Osteoblast (primary cell): ENCODE data around the gene TMPRSS4. TPM values are rescaled to one million over a fixed set of nuclear protein-coding genes. Genes with fewer than 3 reads are reported as not detected.

Source experiments
- DNase-seq: peaks from one replicate; pipeline ENCODE4 v3.0.0; 2011; ENCODE audit warnings: low spot score, mixed read lengths; ENCODE audit not compliant: insufficient read length; ENCODE audit errors: missing footprints
- H2AFZ ChIP-seq: 2 replicates; pipeline ENCODE4 v1.6.0; 2011; ENCODE audit warnings: mild to moderate bottlenecking, low read length
- H3K27ac ChIP-seq: 2 replicates; pipeline ENCODE4 v1.5.1; 2011; ENCODE audit warnings: mild to moderate bottlenecking, low read depth, low read length, moderate library complexity
- H3K27me3 ChIP-seq: 2 replicates; pipeline ENCODE4 v1.6.0; 2012; ENCODE audit warnings: mild to moderate bottlenecking, control low read depth, inconsistent platforms, low read length, moderate library complexity; ENCODE audit not compliant: insufficient read depth
- H3K36me3 ChIP-seq: 2 replicates; pipeline ENCODE4 v1.5.1; 2011; ENCODE audit warnings: mild to moderate bottlenecking, low read length, control low read depth, moderate library complexity; ENCODE audit not compliant: insufficient read depth
- H3K4me1 ChIP-seq: 2 replicates; pipeline ENCODE4 v1.5.1; 2011; ENCODE audit warnings: mild to moderate bottlenecking, low read length, control low read depth, moderate library complexity; ENCODE audit not compliant: insufficient read depth
- H3K4me2 ChIP-seq: 2 replicates; pipeline ENCODE4 v1.6.0; 2011; ENCODE audit warnings: mild to moderate bottlenecking, low read length; ENCODE audit not compliant: insufficient read depth
- H3K4me3 ChIP-seq: fragments of 200-600 bp; sonication (generic); 3 replicates; pipeline ENCODE4 v1.5.1; 2012; ENCODE audit warnings: mild to moderate bottlenecking, low read length, inconsistent platforms; ENCODE audit not compliant: insufficient read depth
- H3K79me2 ChIP-seq: 2 replicates; pipeline ENCODE4 v1.6.0; 2012; ENCODE audit warnings: mild to moderate bottlenecking, low read length, control low read depth, inconsistent platforms; ENCODE audit not compliant: insufficient read depth
- H3K9me3 ChIP-seq: 2 replicates; pipeline ENCODE4 v1.5.1; 2011; ENCODE audit warnings: low read depth, low read length, control low read depth
- H4K20me1 ChIP-seq: 2 replicates; pipeline ENCODE4 v1.6.0; 2012; ENCODE audit warnings: mild to moderate bottlenecking, low read length, control low read depth; ENCODE audit not compliant: insufficient read depth
- total RNA-seq: library from RNA; depleted of rRNA; stranded (reverse); fragments of >200 nt; gene quantifications from 2 replicates; pipeline ENCODE4 v1.2.3, GENCODE V29; 2012
- TF ChIP-seq, protein P1 (sequence below): IDR thresholded peaks from 2 replicates; pipeline ENCODE4 v1.5.1; 2011; ENCODE audit warnings: mild to moderate bottlenecking, low read depth, low read length, moderate library complexity; ENCODE audit errors: extremely low read depth

Gene TMPRSS4
- total RNA-seq, 1 donor = not detected

GRCh38 chr11:118042141-118042540 lies 34.7 kb upstream of the TMPRSS4 start:
- no peak for DNase-seq
- no peaks in the 10 kb centered on the region for H3K4me1 ChIP-seq
- no peak overlapping the region for H3K4me2 ChIP-seq
- H3K9me3 ChIP-seq = no peaks in the 10 kb centered on the region
- no peaks in the 10 kb centered on the region for H3K27me3 ChIP-seq
- no peak overlapping the region for H2AFZ ChIP-seq
- TF ChIP-seq, protein P1, sequence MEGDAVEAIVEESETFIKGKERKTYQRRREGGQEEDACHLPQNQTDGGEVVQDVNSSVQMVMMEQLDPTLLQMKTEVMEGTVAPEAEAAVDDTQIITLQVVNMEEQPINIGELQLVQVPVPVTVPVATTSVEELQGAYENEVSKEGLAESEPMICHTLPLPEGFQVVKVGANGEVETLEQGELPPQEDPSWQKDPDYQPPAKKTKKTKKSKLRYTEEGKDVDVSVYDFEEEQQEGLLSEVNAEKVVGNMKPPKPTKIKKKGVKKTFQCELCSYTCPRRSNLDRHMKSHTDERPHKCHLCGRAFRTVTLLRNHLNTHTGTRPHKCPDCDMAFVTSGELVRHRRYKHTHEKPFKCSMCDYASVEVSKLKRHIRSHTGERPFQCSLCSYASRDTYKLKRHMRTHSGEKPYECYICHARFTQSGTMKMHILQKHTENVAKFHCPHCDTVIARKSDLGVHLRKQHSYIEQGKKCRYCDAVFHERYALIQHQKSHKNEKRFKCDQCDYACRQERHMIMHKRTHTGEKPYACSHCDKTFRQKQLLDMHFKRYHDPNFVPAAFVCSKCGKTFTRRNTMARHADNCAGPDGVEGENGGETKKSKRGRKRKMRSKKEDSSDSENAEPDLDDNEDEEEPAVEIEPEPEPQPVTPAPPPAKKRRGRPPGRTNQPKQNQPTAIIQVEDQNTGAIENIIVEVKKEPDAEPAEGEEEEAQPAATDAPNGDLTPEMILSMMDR = no peak
- no peaks in the 10 kb centered on the region for H3K36me3 ChIP-seq
- no peak overlapping the region for H3K4me3 ChIP-seq
- no peaks in the 10 kb centered on the region for H4K20me1 ChIP-seq
- no peak overlapping the region for H3K27ac ChIP-seq
- H3K79me2 ChIP-seq = no peaks in the 10 kb centered on the region

DNA sequence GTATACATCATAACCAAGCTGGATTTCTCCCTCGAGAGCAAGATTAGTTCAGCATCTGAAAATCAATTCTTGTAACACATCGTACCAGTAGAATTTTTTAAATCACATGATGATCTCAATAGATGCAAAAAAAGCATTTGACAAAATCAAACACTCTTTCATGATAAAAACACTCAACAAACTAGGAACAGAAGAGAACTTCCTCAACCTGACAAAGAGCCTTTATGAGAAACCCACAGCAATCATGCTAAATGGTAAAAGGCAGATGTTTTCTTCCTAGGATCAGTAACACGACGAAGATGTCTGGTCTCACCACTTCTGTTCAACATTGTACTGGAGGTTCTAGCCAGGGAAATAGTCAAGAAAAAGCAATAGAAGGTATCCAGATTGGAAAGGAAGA lies 34.1 kb upstream of the TMPRSS4 start:
- TF ChIP-seq, protein P1 = no peak
- Histone ChIP-seq H3K4me1 (no peaks in the 10 kb centered on the region), H3K27ac (no peak overlapping the region), H3K36me3 (no peaks in the 10 kb centered on the region), H3K4me2 (no peak overlapping the region), H3K27me3 (no peaks in the 10 kb centered on the region), H3K79me2 (no peaks in the 10 kb centered on the region), H2AFZ (no peak overlapping the region), H3K4me3 (no peak overlapping the region), H4K20me1 (no peaks in the 10 kb centered on the region), H3K9me3 (no peaks in the 10 kb centered on the region)
- no peak for DNase-seq

GRCh38 chr11:118045191-118045590 lies 31.7 kb upstream of the TMPRSS4 start:
- Histone ChIP-seq H3K9me3 (no peaks in the 10 kb centered on the region), H3K4me1 (no peaks in the 10 kb centered on the region), H4K20me1 (no peaks in the 10 kb centered on the region), H3K36me3 (no peaks in the 10 kb centered on the region), H3K27me3 (no peaks in the 10 kb centered on the region), H3K27ac (no peak overlapping the region), H3K4me3 (no peak overlapping the region), H2AFZ (no peak overlapping the region), H3K79me2 (no peaks in the 10 kb centered on the region), H3K4me2 (no peak overlapping the region)
- no peak for DNase-seq
- TF ChIP-seq, protein P1 = no peak

GRCh38 chr11:118046051-118046963 lies 30.6 kb upstream of the TMPRSS4 start:
- no peak overlapping the region for H3K4me3 ChIP-seq
- H2AFZ ChIP-seq = no peak overlapping the region
- H3K4me1 ChIP-seq = no peaks in the 10 kb centered on the region
- no peaks in the 10 kb centered on the region for H4K20me1 ChIP-seq
- DNase-seq = no peak
- H3K4me2 ChIP-seq = no peak overlapping the region
- H3K27ac ChIP-seq = no peak overlapping the region
- H3K79me2 ChIP-seq = no peaks in the 10 kb centered on the region
- TF ChIP-seq, protein P1 = no peak
- no peaks in the 10 kb centered on the region for H3K9me3 ChIP-seq
- H3K27me3 ChIP-seq = no peaks in the 10 kb centered on the region
- H3K36me3 ChIP-seq = no peaks in the 10 kb centered on the region
